Liver (tissue), 9 donors: ENCODE data around the gene PTPRD. TPM values are rescaled to one million over a fixed set of nuclear protein-coding genes. Genes with fewer than 3 reads are reported as not detected.

ENCODE experiments used
- DNase-seq: peaks from one replicate; pipeline ENCODE4 v3.0.0-alpha.2; 2017; ENCODE audit warnings: low spot score
- H3K27ac ChIP-seq, 2 donors: one replicate each; pipeline ENCODE4 v1.7.0; 2013; ENCODE audit warnings: inconsistent platforms in 2 of 2, low read length in 2 of 2, control low read depth in 1 of 2, low read depth in 1 of 2, mild to moderate bottlenecking in 1 of 2
- H3K27me3 ChIP-seq, 4 donors: one replicate each; pipeline versions ENCODE4 v1.6.1 to v1.7.0; 2013; ENCODE audit warnings: low read length in 3 of 4, inconsistent platforms in 1 of 4, mild to moderate bottlenecking in 1 of 4, moderate library complexity in 1 of 4; ENCODE audit not compliant: control insufficient read depth in 4 of 4, insufficient read depth in 4 of 4
- H3K36me3 ChIP-seq, 4 donors: one replicate each; pipeline versions ENCODE4 v1.6.1 to v1.7.0; 2013; ENCODE audit warnings: low read length in 3 of 4, mild to moderate bottlenecking in 3 of 4, low read depth in 1 of 4, moderate library complexity in 1 of 4; ENCODE audit not compliant: control insufficient read depth in 4 of 4, insufficient read depth in 3 of 4
- H3K4me1 ChIP-seq, 4 donors: one replicate each; pipeline versions ENCODE4 v1.6.1 to v1.7.0; 2013; ENCODE audit warnings: low read length in 3 of 4, mild to moderate bottlenecking in 3 of 4, moderate library complexity in 1 of 4; ENCODE audit not compliant: control insufficient read depth in 4 of 4, insufficient read depth in 4 of 4
- H3K4me3 ChIP-seq, 3 donors: one replicate each; pipeline versions ENCODE4 v1.6.1 to v1.7.0; 2013; ENCODE audit warnings: low read length in 3 of 3, control low read depth in 1 of 3, low read depth in 1 of 3, mild to moderate bottlenecking in 1 of 3
- H3K9ac ChIP-seq, 2 donors: one replicate each; pipeline ENCODE4 v1.7.0; 2013; ENCODE audit warnings: low read length in 2 of 2, mild to moderate bottlenecking in 2 of 2, moderate library complexity in 2 of 2, control low read depth in 1 of 2, low read depth in 1 of 2
- H3K9me3 ChIP-seq, 4 donors: one replicate each; pipeline versions ENCODE4 v1.6.1 to v1.7.0; 2013; ENCODE audit warnings: low read length in 3 of 4; ENCODE audit not compliant: control insufficient read depth in 4 of 4
- EGR1 ChIP-seq, 2 donors: IDR thresholded peaks; 2 replicates each; pipeline ENCODE4 v1.6.1; 2016 to 2018; ENCODE audit warnings: antibody characterized with exemption in 2 of 2, low read depth in 2 of 2
- FOXA1 ChIP-seq: IDR thresholded peaks from 2 replicates; pipeline ENCODE4 v1.6.1; 2016; ENCODE audit warnings: antibody characterized with exemption
- FOXA2 ChIP-seq: IDR thresholded peaks from 2 replicates; pipeline ENCODE4 v1.6.1; 2016; ENCODE audit warnings: antibody characterized with exemption
- GABPA ChIP-seq, 2 donors: IDR thresholded peaks in 1 of 2; conservative IDR thresholded peaks in 1 of 2; 2 replicates each; pipeline ENCODE4 v1.6.1; 2016; ENCODE audit warnings: antibody characterized with exemption in 2 of 2, mild to moderate bottlenecking in 1 of 2, moderate library complexity in 1 of 2
- HNF4A ChIP-seq, 2 donors: conservative IDR thresholded peaks; 2 replicates each; pipeline ENCODE4 v1.6.1; 2016; ENCODE audit warnings: antibody characterized with exemption in 2 of 2, mild to moderate bottlenecking in 2 of 2
- JUND ChIP-seq, 2 donors: IDR thresholded peaks; 2 replicates each; pipeline ENCODE4 v1.6.1; 2016; ENCODE audit warnings: antibody characterized with exemption in 2 of 2
- NR2F2 ChIP-seq: IDR thresholded peaks from 2 replicates; pipeline ENCODE4 v1.6.1; 2016; ENCODE audit warnings: antibody characterized with exemption
- RAD21 ChIP-seq, 2 donors: IDR thresholded peaks; 2 replicates each; pipeline ENCODE4 v1.6.1; 2016; ENCODE audit warnings: antibody characterized with exemption in 2 of 2, mild to moderate bottlenecking in 2 of 2
- RXRA ChIP-seq, 2 donors: IDR thresholded peaks; 2 replicates each; pipeline ENCODE4 v1.6.1; 2017 to 2018; ENCODE audit warnings: antibody characterized with exemption in 2 of 2, mild to moderate bottlenecking in 1 of 2
- SP1 ChIP-seq: IDR thresholded peaks from 2 replicates; pipeline ENCODE4 v1.6.1; 2018; ENCODE audit warnings: antibody characterized with exemption, mild to moderate bottlenecking
- TAF1 ChIP-seq: conservative IDR thresholded peaks from 2 replicates; pipeline ENCODE4 v1.6.1; 2016; ENCODE audit warnings: antibody characterized with exemption, mild to moderate bottlenecking
- YY1 ChIP-seq: IDR thresholded peaks from 2 replicates; pipeline ENCODE4 v1.6.1; 2016; ENCODE audit warnings: antibody characterized with exemption, mild to moderate bottlenecking
- WGBS: extraction: QIAGEN DNeasy Blood & Tissue Kit; methylation state at CpG from one replicate; pipeline ENCODE4 v1.1.7; 2013; 5-methylcytosine and 5-hydroxymethylcytosine counted together
- polyA plus RNA-seq, 2 donors: library from polyadenylated mRNA; stranded (reverse) in 1 of 2; unstranded in 1 of 2; fragments of 200-250 nt in 1 of 2; fragments of >200 nt in 1 of 2; fragmentation: Nextera tagmentation in 1 of 2; extraction: Ambion mirVana in 1 of 2; gene quantifications; one replicate each; pipeline versions ENCODE4 v1.2.1 to v1.2.3, GENCODE V29; 2013 to 2015
- total RNA-seq, 2 donors: library from RNA; depleted of rRNA; stranded (reverse); fragments of >200 nt; gene quantifications; one replicate each; pipeline ENCODE4 v1.2.3, GENCODE V29; 2014
- TF ChIP-seq, protein P1 (sequence below): IDR thresholded peaks from 2 replicates; pipeline ENCODE4 v1.6.1; 2016; ENCODE audit warnings: antibody characterized with exemption
- TF ChIP-seq, protein P2 (sequence below): IDR thresholded peaks from 2 replicates; pipeline ENCODE4 v1.6.1; 2016; ENCODE audit warnings: antibody characterized with exemption
- TF ChIP-seq, protein P3 (sequence below): IDR thresholded peaks from 2 replicates; pipeline ENCODE4 v1.6.1; 2016; ENCODE audit warnings: antibody characterized with exemption
- TF ChIP-seq, protein P4 (sequence below): fragments of 150-350 bp; IDR thresholded peaks from 2 replicates; pipeline ENCODE4 v1.5.1; 2017; ENCODE audit warnings: improper control_type of control experiment, low read depth, low read length; ENCODE audit not compliant: missing input control
- donor health status: healthy.
- donor health status: healthy.
- donor health status: healthy.
- donor health status: healthy.
- donor health status: healthy.

The PTPRD gene
- total and polyA plus RNA-seq, 4 donors = 0.78 to 34.2 (median 4.7) TPM

DNA sequence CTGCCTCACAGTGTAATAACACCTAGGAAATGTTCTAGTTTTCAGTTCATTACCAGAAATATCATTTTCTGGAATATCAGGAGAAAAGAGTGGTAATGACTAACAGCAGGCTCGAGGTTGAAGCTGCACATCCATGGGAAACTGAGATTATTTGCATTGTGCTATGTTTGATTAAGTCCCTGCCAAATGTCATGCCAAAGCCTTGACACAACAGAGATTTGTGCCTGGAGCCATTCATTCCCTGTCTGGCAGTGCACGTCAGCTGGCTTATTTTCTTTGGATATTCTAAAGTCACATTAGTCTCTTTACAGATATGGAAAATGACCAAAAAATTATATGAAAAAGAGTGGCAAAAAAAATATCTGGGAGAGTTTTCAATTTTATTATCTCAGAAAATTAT is 848.0 kb downstream of the PTPRD start (continued):
- no peak for TF ChIP-seq EGR1 (IDR thresholded peaks at IDR 0.05; ENCODE audit: low read depth in 2 of 2)
- TF ChIP-seq RXRA (IDR thresholded peaks at IDR 0.05) = no peak
- TF ChIP-seq JUND (IDR thresholded peaks at IDR 0.05) = no peak
- no peak for TF ChIP-seq RAD21 (IDR thresholded peaks at IDR 0.05)
- no peak for TF ChIP-seq HNF4A (conservative IDR thresholded peaks at IDR 0.05)
- no peak for TF ChIP-seq NR2F2

- no peak overlapping the region for H3K27ac ChIP-seq
- H3K27me3 ChIP-seq = no peaks in the 10 kb centered on the region
- H3K9me3 ChIP-seq = no peaks in the 10 kb centered on the region
- 80% methylated on average over 4 of the region's 4 CpGs for WGBS
- no peak overlapping the region for H3K4me3 ChIP-seq
- H3K4me1 ChIP-seq = peaks cover 2 to 32% (median 22%) of the 10 kb centered on the region in 4 donors
- no peak for DNase-seq
- TF ChIP-seq YY1 (no peak), GABPA (IDR thresholded peaks at IDR 0.05 in 1 of 2, conservative IDR thresholded peaks at IDR 0.05 in 1 of 2) (no peak), FOXA2 (no peak), NR2F2 (no peak), RAD21 (IDR thresholded peaks at IDR 0.05) (no peak), SP1 (no peak), HNF4A (conservative IDR thresholded peaks at IDR 0.05) (no peak), TAF1 (no peak), JUND (IDR thresholded peaks at IDR 0.05) (no peak)
- TF ChIP-seq, protein P1, sequence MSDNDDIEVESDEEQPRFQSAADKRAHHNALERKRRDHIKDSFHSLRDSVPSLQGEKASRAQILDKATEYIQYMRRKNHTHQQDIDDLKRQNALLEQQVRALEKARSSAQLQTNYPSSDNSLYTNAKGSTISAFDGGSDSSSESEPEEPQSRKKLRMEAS = no peak
- TF ChIP-seq, protein P2, sequence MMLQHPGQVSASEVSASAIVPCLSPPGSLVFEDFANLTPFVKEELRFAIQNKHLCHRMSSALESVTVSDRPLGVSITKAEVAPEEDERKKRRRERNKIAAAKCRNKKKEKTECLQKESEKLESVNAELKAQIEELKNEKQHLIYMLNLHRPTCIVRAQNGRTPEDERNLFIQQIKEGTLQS = no peak
- TF ChIP-seq, protein P3, sequence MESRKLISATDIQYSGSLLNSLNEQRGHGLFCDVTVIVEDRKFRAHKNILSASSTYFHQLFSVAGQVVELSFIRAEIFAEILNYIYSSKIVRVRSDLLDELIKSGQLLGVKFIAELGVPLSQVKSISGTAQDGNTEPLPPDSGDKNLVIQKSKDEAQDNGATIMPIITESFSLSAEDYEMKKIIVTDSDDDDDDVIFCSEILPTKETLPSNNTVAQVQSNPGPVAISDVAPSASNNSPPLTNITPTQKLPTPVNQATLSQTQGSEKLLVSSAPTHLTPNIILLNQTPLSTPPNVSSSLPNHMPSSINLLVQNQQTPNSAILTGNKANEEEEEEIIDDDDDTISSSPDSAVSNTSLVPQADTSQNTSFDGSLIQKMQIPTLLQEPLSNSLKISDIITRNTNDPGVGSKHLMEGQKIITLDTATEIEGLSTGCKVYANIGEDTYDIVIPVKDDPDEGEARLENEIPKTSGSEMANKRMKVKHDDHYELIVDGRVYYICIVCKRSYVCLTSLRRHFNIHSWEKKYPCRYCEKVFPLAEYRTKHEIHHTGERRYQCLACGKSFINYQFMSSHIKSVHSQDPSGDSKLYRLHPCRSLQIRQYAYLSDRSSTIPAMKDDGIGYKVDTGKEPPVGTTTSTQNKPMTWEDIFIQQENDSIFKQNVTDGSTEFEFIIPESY = no peak
- TF ChIP-seq, protein P4, sequence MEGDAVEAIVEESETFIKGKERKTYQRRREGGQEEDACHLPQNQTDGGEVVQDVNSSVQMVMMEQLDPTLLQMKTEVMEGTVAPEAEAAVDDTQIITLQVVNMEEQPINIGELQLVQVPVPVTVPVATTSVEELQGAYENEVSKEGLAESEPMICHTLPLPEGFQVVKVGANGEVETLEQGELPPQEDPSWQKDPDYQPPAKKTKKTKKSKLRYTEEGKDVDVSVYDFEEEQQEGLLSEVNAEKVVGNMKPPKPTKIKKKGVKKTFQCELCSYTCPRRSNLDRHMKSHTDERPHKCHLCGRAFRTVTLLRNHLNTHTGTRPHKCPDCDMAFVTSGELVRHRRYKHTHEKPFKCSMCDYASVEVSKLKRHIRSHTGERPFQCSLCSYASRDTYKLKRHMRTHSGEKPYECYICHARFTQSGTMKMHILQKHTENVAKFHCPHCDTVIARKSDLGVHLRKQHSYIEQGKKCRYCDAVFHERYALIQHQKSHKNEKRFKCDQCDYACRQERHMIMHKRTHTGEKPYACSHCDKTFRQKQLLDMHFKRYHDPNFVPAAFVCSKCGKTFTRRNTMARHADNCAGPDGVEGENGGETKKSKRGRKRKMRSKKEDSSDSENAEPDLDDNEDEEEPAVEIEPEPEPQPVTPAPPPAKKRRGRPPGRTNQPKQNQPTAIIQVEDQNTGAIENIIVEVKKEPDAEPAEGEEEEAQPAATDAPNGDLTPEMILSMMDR = no peak
- H3K36me3 ChIP-seq = no peaks in the 10 kb centered on the region
- H3K9ac ChIP-seq = no peak overlapping the region
Observed at GRCh38 chr9:9754186-9754585, 858.6 kb downstream of the PTPRD start.

DNA sequence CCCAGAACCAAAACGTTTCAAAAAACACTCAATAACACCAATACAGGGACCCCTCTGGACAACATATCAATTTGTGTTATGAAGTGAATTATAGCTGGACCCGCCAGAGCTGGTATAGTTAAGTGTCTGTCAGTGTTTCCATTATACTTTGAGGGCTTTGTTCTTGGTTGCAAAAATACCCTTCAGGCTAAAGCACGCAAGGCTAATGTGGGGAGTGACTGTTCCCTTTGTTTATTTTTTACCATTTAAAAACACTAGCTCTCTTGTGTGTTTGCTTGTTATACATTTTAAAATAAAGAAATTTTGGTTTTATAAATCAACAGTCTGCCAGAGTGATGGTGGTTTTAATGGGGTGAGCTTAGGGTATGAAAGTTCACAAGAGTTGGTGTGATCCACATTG is 859.5 kb downstream of the PTPRD start:
- 60% methylated on average over 3 of the region's 3 CpGs for WGBS
- TF ChIP-seq EGR1 (IDR thresholded peaks at IDR 0.05; ENCODE audit: low read depth in 2 of 2) = no peak
- no peak for TF ChIP-seq FOXA1
- no peak for TF ChIP-seq YY1
- no peak for TF ChIP-seq JUND (IDR thresholded peaks at IDR 0.05)
- no peaks in the 10 kb centered on the region for H3K27me3 ChIP-seq

More for the DNA sequence above, 859.5 kb downstream of the PTPRD start:
- no peaks in the 10 kb centered on the region for H3K9me3 ChIP-seq
- DNase-seq = no peak
- H3K4me3 ChIP-seq = no peak overlapping the region
- H3K4me1 ChIP-seq = peaks cover 2 to 32% (median 22%) of the 10 kb centered on the region in 4 donors
- H3K36me3 ChIP-seq = no peaks in the 10 kb centered on the region
- no peak overlapping the region for H3K27ac ChIP-seq
- H3K9ac ChIP-seq = no peak overlapping the region
